ENCODE data around the gene VAV2. TPM values are rescaled to one million over a fixed set of nuclear protein-coding genes. Genes with fewer than 3 reads are reported as not detected.

Gene VAV2, protein sequence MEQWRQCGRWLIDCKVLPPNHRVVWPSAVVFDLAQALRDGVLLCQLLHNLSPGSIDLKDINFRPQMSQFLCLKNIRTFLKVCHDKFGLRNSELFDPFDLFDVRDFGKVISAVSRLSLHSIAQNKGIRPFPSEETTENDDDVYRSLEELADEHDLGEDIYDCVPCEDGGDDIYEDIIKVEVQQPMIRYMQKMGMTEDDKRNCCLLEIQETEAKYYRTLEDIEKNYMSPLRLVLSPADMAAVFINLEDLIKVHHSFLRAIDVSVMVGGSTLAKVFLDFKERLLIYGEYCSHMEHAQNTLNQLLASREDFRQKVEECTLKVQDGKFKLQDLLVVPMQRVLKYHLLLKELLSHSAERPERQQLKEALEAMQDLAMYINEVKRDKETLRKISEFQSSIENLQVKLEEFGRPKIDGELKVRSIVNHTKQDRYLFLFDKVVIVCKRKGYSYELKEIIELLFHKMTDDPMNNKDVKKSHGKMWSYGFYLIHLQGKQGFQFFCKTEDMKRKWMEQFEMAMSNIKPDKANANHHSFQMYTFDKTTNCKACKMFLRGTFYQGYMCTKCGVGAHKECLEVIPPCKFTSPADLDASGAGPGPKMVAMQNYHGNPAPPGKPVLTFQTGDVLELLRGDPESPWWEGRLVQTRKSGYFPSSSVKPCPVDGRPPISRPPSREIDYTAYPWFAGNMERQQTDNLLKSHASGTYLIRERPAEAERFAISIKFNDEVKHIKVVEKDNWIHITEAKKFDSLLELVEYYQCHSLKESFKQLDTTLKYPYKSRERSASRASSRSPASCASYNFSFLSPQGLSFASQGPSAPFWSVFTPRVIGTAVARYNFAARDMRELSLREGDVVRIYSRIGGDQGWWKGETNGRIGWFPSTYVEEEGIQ
- total RNA-seq = 1 to 10 TPM; 5.1 to 5.5 TPM

GRCh38 chr9:133991964-133992779 lies at the start of gene VAV2:
Gene VAV2, minus strand, starts transcription at chr9:133992324. Its CDS starts 46 bp downstream, at chr9:133992278.
- DNase-seq = peak; percentile 57
- Mint-ChIP-seq H3K27me3 (peaks cover 15% of the 10 kb centered on the region), H3K27ac (no peak within 1 kb of the TSS), H3K4me3 (peak within 1 kb of the TSS; percentile 45), H3K4me1 (peaks cover 2% of the 10 kb centered on the region), H3K9me3 (ENCODE audit: low read depth) (no peaks in the 10 kb centered on the region), H3K36me3 (no peaks in the 10 kb centered on the region)
- peak; percentile 59 for ATAC-seq
- CTCF ChIA-PET = interaction anchor here (1.1 to 4.3 kb wide), 3 partner anchors 107 to 211 kb away, joined by 3 to 109 read pairs (median 62); no protein-coding TSS in a partner anchor

- DNase-seq (no peak), ATAC-seq (no peak)
- H3K27me3 Mint-ChIP-seq = no peaks in the 10 kb centered on the region
- H3K9me3 Mint-ChIP-seq (ENCODE audit: low read depth) = no peaks in the 10 kb centered on the region
- no peak overlapping the region for H3K27ac Mint-ChIP-seq
- peaks cover 33% of the 10 kb centered on the region for H3K36me3 Mint-ChIP-seq
- no peaks in the 10 kb centered on the region for H3K4me1 Mint-ChIP-seq
- no peak overlapping the region for H3K4me3 Mint-ChIP-seq
- CTCF ChIA-PET = no interaction called here
Observed at GRCh38 chr9:134041649-134041962, 49.5 kb upstream of the VAV2 start.

GRCh38 chr9:134040781-134041648 lies 48.9 kb upstream of the VAV2 start:
- H3K9me3 Mint-ChIP-seq (ENCODE audit: low read depth) = no peaks in the 10 kb centered on the region
- ATAC-seq = no peak
- peaks cover 35% of the 10 kb centered on the region for H3K36me3 Mint-ChIP-seq
- no peak overlapping the region for H3K27ac Mint-ChIP-seq
- no peak overlapping the region for H3K4me3 Mint-ChIP-seq
- CTCF ChIA-PET = no interaction called here
- H3K27me3 Mint-ChIP-seq = no peaks in the 10 kb centered on the region
- DNase-seq = no peak
- no peaks in the 10 kb centered on the region for H3K4me1 Mint-ChIP-seq

DNA sequence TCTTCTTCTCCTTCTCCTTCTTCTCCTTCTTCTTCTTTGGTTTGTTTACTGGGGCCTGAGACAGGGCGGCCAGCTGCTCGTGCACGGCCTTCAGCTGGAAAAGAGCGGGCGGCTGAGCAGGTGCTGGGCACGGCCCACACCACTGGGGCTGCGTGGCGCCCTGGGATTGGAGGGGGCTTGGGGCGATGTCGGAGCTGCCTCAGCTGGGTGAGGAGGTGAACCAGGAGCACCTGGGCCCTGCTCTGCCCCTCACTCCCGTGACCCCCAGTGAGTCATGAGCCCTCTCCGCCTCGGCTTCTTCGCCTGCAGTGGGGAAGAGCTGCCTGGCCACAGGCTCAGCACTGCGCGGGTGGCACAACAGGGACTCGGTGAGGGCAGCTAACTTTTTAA lies 48.0 kb upstream of the VAV2 start:
- Mint-ChIP-seq H3K4me3 (no peak overlapping the region), H3K4me1 (no peaks in the 10 kb centered on the region), H3K27ac (no peak overlapping the region), H3K27me3 (no peaks in the 10 kb centered on the region), H3K36me3 (peaks cover 36% of the 10 kb centered on the region), H3K9me3 (ENCODE audit: low read depth) (no peaks in the 10 kb centered on the region)
- CTCF ChIA-PET = no interaction called here
- ATAC-seq (no peak), DNase-seq (no peak)

GRCh38 chr9:134039386-134040175 lies 47.5 kb upstream of the VAV2 start:
- Mint-ChIP-seq H3K4me3 (no peak overlapping the region), H3K27me3 (no peaks in the 10 kb centered on the region), H3K9me3 (ENCODE audit: low read depth) (no peaks in the 10 kb centered on the region), H3K4me1 (no peaks in the 10 kb centered on the region), H3K36me3 (peaks cover 36% of the 10 kb centered on the region), H3K27ac (no peak overlapping the region)
- DNase-seq (no peak), ATAC-seq (no peak)
- CTCF ChIA-PET = no interaction called here

DNA sequence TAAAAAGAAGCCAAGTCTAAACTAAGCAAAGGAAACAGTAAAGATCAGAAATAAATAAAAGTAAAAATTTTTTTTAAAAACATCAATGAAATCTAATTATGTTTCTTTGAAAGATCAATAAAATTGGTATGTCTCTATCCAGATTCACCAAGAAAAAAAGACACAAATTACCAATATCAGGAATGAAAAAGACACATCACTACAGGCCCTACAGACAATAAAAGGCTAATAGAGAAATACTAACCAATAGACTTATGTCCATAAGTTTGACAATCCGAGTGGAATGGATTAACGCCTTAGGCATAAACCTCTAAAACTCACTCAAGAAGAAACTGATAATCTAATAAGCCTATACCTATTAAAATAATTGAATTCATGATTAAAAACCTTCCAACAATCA lies 45.5 kb upstream of the VAV2 start:
- peaks cover 39% of the 10 kb centered on the region for H3K36me3 Mint-ChIP-seq
- ATAC-seq (no peak), DNase-seq (no peak)
- no peaks in the 10 kb centered on the region for H3K9me3 Mint-ChIP-seq (ENCODE audit: low read depth)
- CTCF ChIA-PET = no interaction called here
- no peaks in the 10 kb centered on the region for H3K4me1 Mint-ChIP-seq
- no peak overlapping the region for H3K4me3 Mint-ChIP-seq
- no peak overlapping the region for H3K27ac Mint-ChIP-seq
- no peaks in the 10 kb centered on the region for H3K27me3 Mint-ChIP-seq

DNA sequence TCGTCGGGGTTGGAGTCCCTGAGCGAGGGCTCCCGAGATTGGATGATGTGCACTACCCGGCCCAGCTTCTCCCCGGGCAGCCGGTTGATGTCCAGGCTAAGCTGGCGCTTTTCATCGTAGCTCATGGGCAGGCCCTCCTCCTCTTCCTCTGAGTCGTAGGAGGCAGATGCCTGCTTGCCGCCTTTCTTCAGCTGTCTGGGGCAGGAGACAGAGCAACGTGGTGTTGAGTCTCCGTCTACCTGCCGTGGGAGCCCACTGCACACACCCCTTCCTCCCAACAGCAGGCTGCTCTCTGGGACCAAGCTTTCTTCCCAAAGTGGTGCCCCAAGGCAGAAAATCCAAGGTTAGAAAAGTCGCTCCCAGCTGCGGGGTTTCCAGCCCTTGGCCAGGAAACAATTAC lies 44.0 kb upstream of the VAV2 start:
- Mint-ChIP-seq H3K4me3 (no peak overlapping the region), H3K4me1 (no peaks in the 10 kb centered on the region), H3K27ac (no peak overlapping the region), H3K36me3 (peaks cover 39% of the 10 kb centered on the region), H3K27me3 (no peaks in the 10 kb centered on the region), H3K9me3 (ENCODE audit: low read depth) (no peaks in the 10 kb centered on the region)
- ATAC-seq (no peak), DNase-seq (no peak)
- CTCF ChIA-PET = interaction anchor here (0.9 kb wide), 1 partner anchor 254 kb away, joined by 3 read pairs; no protein-coding TSS in a partner anchor

- Mint-ChIP-seq H3K4me1 (no peaks in the 10 kb centered on the region), H3K36me3 (peaks cover 33% of the 10 kb centered on the region)
Observed at GRCh38 chr9:134035041-134036039, 43.2 kb upstream of the VAV2 start.

GRCh38 chr9:134034215-134035040 lies 42.3 kb upstream of the VAV2 start:
- H3K36me3 Mint-ChIP-seq = peaks cover 26% of the 10 kb centered on the region
- H3K4me1 Mint-ChIP-seq = no peaks in the 10 kb centered on the region
- H3K27ac Mint-ChIP-seq = no peak overlapping the region
- no peaks in the 10 kb centered on the region for H3K27me3 Mint-ChIP-seq
- no peak for ATAC-seq
- DNase-seq = no peak
- H3K4me3 Mint-ChIP-seq = no peak overlapping the region
- H3K9me3 Mint-ChIP-seq (ENCODE audit: low read depth) = no peaks in the 10 kb centered on the region
- CTCF ChIA-PET = no interaction called here

More at GRCh38 chr9:134035041-134036039, 43.2 kb upstream of the VAV2 start:
- DNase-seq = no peak
- Mint-ChIP-seq H3K27me3 (no peaks in the 10 kb centered on the region), H3K27ac (no peak overlapping the region), H3K9me3 (ENCODE audit: low read depth) (no peaks in the 10 kb centered on the region), H3K4me3 (no peak overlapping the region)
- ATAC-seq = no peak
- CTCF ChIA-PET = interaction anchor here (0.9 kb wide), 1 partner anchor 253 kb away, joined by 3 read pairs; no protein-coding TSS in a partner anchor

- Mint-ChIP-seq H3K36me3 (peaks cover 19% of the 10 kb centered on the region), H3K27ac (no peak overlapping the region), H3K4me1 (no peaks in the 10 kb centered on the region), H3K9me3 (ENCODE audit: low read depth) (no peaks in the 10 kb centered on the region), H3K27me3 (no peaks in the 10 kb centered on the region), H3K4me3 (no peak overlapping the region)
- CTCF ChIA-PET = no interaction called here
- ATAC-seq (no peak), DNase-seq (no peak)
Observed at GRCh38 chr9:134033516-134034214, 41.5 kb upstream of the VAV2 start.

All from activated CD8-positive, alpha-beta memory T cell treated with anti-CD3 and anti-CD28 coated beads, Interleukin-2, amount 10 ng/mL, durations not matched to agents 7 days and 5 days (primary cell).